Mesenchymal stem cell (in vitro differentiated cells and primary cell): Measurements from ENCODE around the gene PPL.

Experiments
- DNase-seq: peaks from one replicate; pipeline ENCODE4 v3.0.0-alpha.2; 2013
- H2AFZ ChIP-seq: one replicate; pipeline ENCODE4 v1.6.1; 2013; ENCODE audit warnings: low read depth, mild to moderate bottlenecking, control low read depth, inconsistent platforms, low read length, moderate library complexity
- H2AK5ac ChIP-seq: 2 replicates; pipeline ENCODE4 v1.6.1; 2013; ENCODE audit warnings: low read length, moderate library complexity, mild to moderate bottlenecking, inconsistent platforms; ENCODE audit not compliant: severe bottlenecking
- H2BK120ac ChIP-seq: one replicate; pipeline ENCODE4 v1.6.1; 2013; ENCODE audit warnings: low read depth, mild to moderate bottlenecking, inconsistent platforms, low read length, moderate library complexity
- H2BK12ac ChIP-seq, 2 experiments: one replicate each; pipeline ENCODE4 v1.6.1; 2013; ENCODE audit warnings: inconsistent platforms in 2 of 2, low read length in 2 of 2, mild to moderate bottlenecking in 2 of 2, moderate library complexity in 2 of 2, control low read depth in 1 of 2
- H2BK15ac ChIP-seq: one replicate; pipeline ENCODE4 v1.6.1; 2013; ENCODE audit warnings: mild to moderate bottlenecking, low read depth, inconsistent platforms; ENCODE audit not compliant: poor library complexity, severe bottlenecking
- H2BK5ac ChIP-seq: 2 replicates; pipeline ENCODE4 v1.6.1; 2013; ENCODE audit warnings: low read depth, mild to moderate bottlenecking, low read length, control low read depth, inconsistent platforms; ENCODE audit not compliant: poor library complexity, severe bottlenecking
- H3K14ac ChIP-seq, 2 experiments: one replicate each; pipeline ENCODE4 v1.6.1; 2013; ENCODE audit warnings: inconsistent platforms in 2 of 2, low read length in 2 of 2, control low read depth in 1 of 2, mild to moderate bottlenecking in 1 of 2, moderate library complexity in 1 of 2
- H3K18ac ChIP-seq, 2 experiments: one replicate each; pipeline ENCODE4 v1.6.1; 2013; ENCODE audit warnings: inconsistent platforms in 2 of 2, low read length in 2 of 2, control low read depth in 1 of 2, low read depth in 1 of 2, mild to moderate bottlenecking in 1 of 2
- H3K23ac ChIP-seq, 2 experiments: one replicate each; pipeline ENCODE4 v1.6.1; 2013; ENCODE audit warnings: inconsistent platforms in 2 of 2, low read length in 2 of 2, mild to moderate bottlenecking in 2 of 2, moderate library complexity in 2 of 2, control low read depth in 1 of 2
- H3K27ac ChIP-seq: 2 replicates; pipeline ENCODE4 v1.5.1; 2013; ENCODE audit warnings: mild to moderate bottlenecking, moderate library complexity, low read length, control low read depth, inconsistent platforms; ENCODE audit not compliant: poor library complexity, severe bottlenecking
- H3K27me3 ChIP-seq, 2 experiments: 2 replicates each; pipeline versions ENCODE4 v1.6.1 to v1.7.0; 2013; ENCODE audit warnings: low read length in 2 of 2, mild to moderate bottlenecking in 2 of 2, moderate library complexity in 2 of 2, control low read depth in 1 of 2, inconsistent platforms in 1 of 2; ENCODE audit not compliant: control insufficient read depth in 1 of 2, insufficient read depth in 1 of 2
- H3K36me3 ChIP-seq, 2 experiments: 2 replicates each; pipeline versions ENCODE4 v1.6.1 to v1.7.0; 2013; ENCODE audit warnings: low read length in 2 of 2, control low read depth in 1 of 2, inconsistent platforms in 1 of 2, low read depth in 1 of 2, mild to moderate bottlenecking in 1 of 2; ENCODE audit not compliant: insufficient read depth in 2 of 2, control insufficient read depth in 1 of 2
- H3K4ac ChIP-seq, 2 experiments: one replicate each; pipeline ENCODE4 v1.6.1; 2013; ENCODE audit warnings: inconsistent platforms in 2 of 2, low read length in 2 of 2, mild to moderate bottlenecking in 2 of 2, moderate library complexity in 2 of 2, control low read depth in 1 of 2, low read depth in 1 of 2
- H3K4me1 ChIP-seq: 2 replicates; pipeline ENCODE4 v1.6.1; 2013; ENCODE audit warnings: low read depth, low read length, control low read depth; ENCODE audit not compliant: control insufficient read depth, insufficient read depth
- H3K4me2 ChIP-seq: 2 replicates; pipeline ENCODE4 v1.6.1; 2013; ENCODE audit warnings: low read length, mild to moderate bottlenecking, inconsistent platforms; ENCODE audit not compliant: poor library complexity, severe bottlenecking
- H3K4me3 ChIP-seq, 2 experiments: 2 replicates each; pipeline versions ENCODE4 v1.5.1 to v1.7.0; 2013; ENCODE audit warnings: low read length in 2 of 2, mild to moderate bottlenecking in 2 of 2, control low read depth in 1 of 2, low read depth in 1 of 2; ENCODE audit not compliant: insufficient read depth in 1 of 2
- H3K79me1 ChIP-seq: replicated peaks from 2 replicates; pipeline ENCODE4 v1.6.1; 2013; ENCODE audit warnings: mild to moderate bottlenecking, control low read depth, low read length, inconsistent platforms; ENCODE audit not compliant: poor library complexity, severe bottlenecking
- H3K9ac ChIP-seq: 2 replicates; pipeline ENCODE4 v1.7.0; 2013; ENCODE audit warnings: mild to moderate bottlenecking, low read length, moderate library complexity
- H3K9me3 ChIP-seq: 2 replicates; pipeline ENCODE4 v1.7.0; 2013; ENCODE audit warnings: mild to moderate bottlenecking, low read length; ENCODE audit not compliant: control insufficient read depth
- H4K8ac ChIP-seq: one replicate; pipeline ENCODE4 v1.6.1; 2013; ENCODE audit warnings: inconsistent platforms, mild to moderate bottlenecking, low read length, moderate library complexity
- H4K91ac ChIP-seq: one replicate; pipeline ENCODE4 v1.6.1; 2013; ENCODE audit warnings: mild to moderate bottlenecking, low read length, inconsistent platforms
- WGBS: methylation state at CpG from one replicate; pipeline ENCODE4 v1.1.7; 2013; ENCODE audit warnings: mixed read lengths; 5-methylcytosine and 5-hydroxymethylcytosine counted together

PPL gene

GRCh38 chr16:4948903-4949766 lies 12.2 kb upstream of the PPL start:
- H4K91ac ChIP-seq: no peak overlapping the region
- no peaks in the 10 kb centered on the region for H3K9me3 ChIP-seq
- no peaks in the 10 kb centered on the region for H3K79me1 ChIP-seq
- no peak overlapping the region for H2AFZ ChIP-seq
- H3K4me2 ChIP-seq: no peak overlapping the region
- no peak overlapping the region for H2BK15ac ChIP-seq
- no peaks in the 10 kb centered on the region for H3K36me3 ChIP-seq
- H3K27ac ChIP-seq: no peak overlapping the region
- H2BK5ac ChIP-seq: no peak overlapping the region
- H4K8ac ChIP-seq: peak overlapping the region; percentile 72
- no peak for DNase-seq
- peak overlapping the region in 1 of 2 experiments; percentile 4 for H2BK12ac ChIP-seq
- no peak overlapping the region for H3K9ac ChIP-seq
- no peaks in the 10 kb centered on the region for H3K27me3 ChIP-seq
- 84% methylated on average over 16 of the region's 16 CpGs for WGBS
- H3K4ac ChIP-seq: peak overlapping the region in 1 of 2 experiments; percentile 63
- peaks cover 28% of the 10 kb centered on the region for H3K4me1 ChIP-seq
- no peak overlapping the region for H3K18ac ChIP-seq
- H3K23ac ChIP-seq: no peak overlapping the region
- H3K14ac ChIP-seq: no peak overlapping the region
- peak overlapping the region; percentile 54 for H2AK5ac ChIP-seq
- no peak overlapping the region for H3K4me3 ChIP-seq
- H2BK120ac ChIP-seq: no peak overlapping the region

- no peak for DNase-seq
- peak overlapping the region; percentile 33 for H4K8ac ChIP-seq
- no peak overlapping the region for H3K4ac ChIP-seq
- H3K9me3 ChIP-seq: no peaks in the 10 kb centered on the region
- peak overlapping the region in 1 of 2 experiments; percentile 71 for H3K18ac ChIP-seq
- peak overlapping the region; percentile 14 to 95 for H2BK12ac ChIP-seq
- peaks cover 38% of the 10 kb centered on the region for H3K4me1 ChIP-seq
- peak overlapping the region in 1 of 2 experiments; percentile 89 for H3K14ac ChIP-seq
- H3K79me1 ChIP-seq: no peaks in the 10 kb centered on the region
- H2BK15ac ChIP-seq: peak overlapping the region; percentile 60
- no peak overlapping the region for H4K91ac ChIP-seq
- peak overlapping the region; percentile 81 for H3K27ac ChIP-seq
- H3K4me2 ChIP-seq: no peak overlapping the region
- no peaks in the 10 kb centered on the region for H3K36me3 ChIP-seq
- H3K9ac ChIP-seq: no peak overlapping the region
- H3K23ac ChIP-seq: no peak overlapping the region
- H2BK5ac ChIP-seq: peak overlapping the region; percentile 53
- no peaks in the 10 kb centered on the region for H3K27me3 ChIP-seq
- WGBS: 38% methylated on average over 11 of the region's 16 CpGs
- H2AK5ac ChIP-seq: peak overlapping the region; percentile 90
- no peak overlapping the region for H2BK120ac ChIP-seq
- no peak overlapping the region for H3K4me3 ChIP-seq
- H2AFZ ChIP-seq: peak overlapping the region; percentile 88
Measured at GRCh38 chr16:4947722-4948503, 11.0 kb upstream of the PPL start.

- Histone ChIP-seq H3K4me2 (no peak overlapping the region), H3K9me3 (no peaks in the 10 kb centered on the region)
Measured at GRCh38 chr16:4946917-4947316, 10.0 kb upstream of the PPL start.

More at GRCh38 chr16:4946917-4947316, 10.0 kb upstream of the PPL start:
- no peak for DNase-seq
- Histone ChIP-seq H3K27ac (no peak overlapping the region), H3K4me3 (no peak overlapping the region), H3K23ac (no peak overlapping the region), H4K8ac (no peak overlapping the region), H3K79me1 (no peaks in the 10 kb centered on the region), H3K36me3 (no peaks in the 10 kb centered on the region), H4K91ac (no peak overlapping the region), H3K4ac (no peak overlapping the region), H3K27me3 (no peaks in the 10 kb centered on the region), H2BK120ac (no peak overlapping the region), H2AFZ (no peak overlapping the region), H3K14ac (no peak overlapping the region), H3K18ac (no peak overlapping the region), H2BK5ac (no peak overlapping the region), H2AK5ac (peak overlapping the region; percentile 82), H3K9ac (no peak overlapping the region), H3K4me1 (peaks cover 47% of the 10 kb centered on the region), H2BK15ac (no peak overlapping the region), H2BK12ac (peak overlapping the region in 1 of 2 experiments; percentile 66)
